Transverse colon (tissue), 4 donors: ENCODE results near the gene SH3RF3. TPM values are rescaled to one million over a fixed set of nuclear protein-coding genes. Genes with fewer than 3 reads are reported as not detected.

Experiments used
- DNase-seq: peaks from one replicate; pipeline ENCODE4 v3.0.0-alpha.2; 2019
- H3K27ac ChIP-seq, 4 donors: fragments of 200-600 bp; sonication (generic); 2 replicates each; pipeline ENCODE4 v1.5.1; 2016 to 2018; ENCODE audit warnings: inconsistent platforms in 4 of 4
- H3K27me3 ChIP-seq: fragments of 200-600 bp; sonication (generic); 2 replicates; pipeline ENCODE4 v1.5.1; 2017; ENCODE audit warnings: inconsistent platforms
- H3K36me3 ChIP-seq, 4 donors: fragments of 200-600 bp; sonication (generic); 2 replicates each; pipeline ENCODE4 v1.5.1; 2017 to 2019; ENCODE audit warnings: inconsistent platforms in 4 of 4
- H3K4me1 ChIP-seq, 4 donors: fragments of 200-600 bp; sonication (generic); 2 replicates each; pipeline ENCODE4 v1.5.1; 2017 to 2020; ENCODE audit warnings: inconsistent platforms in 4 of 4
- H3K4me3 ChIP-seq, 4 donors: fragments of 200-600 bp; sonication (generic); 1 replicate in 1 of 4; 2 replicates in 3 of 4; pipeline versions ENCODE4 v1.5.1 to v1.6.1; 2017 to 2019; ENCODE audit warnings: inconsistent platforms in 4 of 4
- H3K9me3 ChIP-seq, 2 donors: fragments of 200-600 bp; sonication (generic); 2 replicates each; pipeline ENCODE4 v1.5.1; 2017 to 2019; ENCODE audit warnings: inconsistent platforms in 2 of 2
- CTCF ChIP-seq, 5 experiments: fragments of 200-600 bp in 3 of 5; fragments of 450-650 bp in 2 of 5; sonication (generic) in 3 of 5; IDR thresholded peaks; 1 replicate in 2 of 5; 2 replicates in 3 of 5; pipeline ENCODE4 v1.5.1; 2016 to 2017; ENCODE audit warnings: antibody characterized with exemption in 5 of 5, inconsistent platforms in 3 of 5, mild to moderate bottlenecking in 2 of 5, moderate library complexity in 1 of 5
- EP300 ChIP-seq: sonication (generic); formaldehyde crosslinking; IDR thresholded peaks from one replicate; pipeline ENCODE4 v1.6.1; 2017; ENCODE audit warnings: antibody characterized with exemption, low read depth
- POLR2A ChIP-seq: fragments of 450-650 bp; IDR thresholded peaks from one replicate; pipeline ENCODE4 v1.6.1; 2016; ENCODE audit warnings: antibody characterized with exemption, mild to moderate bottlenecking, moderate library complexity
- POLR2AphosphoS5 ChIP-seq, 3 donors: sonication (generic); formaldehyde crosslinking; IDR thresholded peaks; one replicate each; pipeline ENCODE4 v1.6.1; 2016; ENCODE audit warnings: antibody characterized with exemption in 3 of 3
- WGBS, 2 donors: methylation state at CpG; one replicate each; pipeline ENCODE4 v1.1.5; 2018; ENCODE audit warnings: low coverage in 1 of 2; 5-methylcytosine and 5-hydroxymethylcytosine counted together
- in situ Hi-C, 4 donors: fragments of 200-750 bp; cut with MboI; loops; one replicate each; pipeline versions ENCODE4 v1.15.0 to v1.15.1; 2017; ENCODE audit warnings: low sequenced_read_pairs in 3 of 4, low pct_ligation_motif_present in 1 of 4, low pct_unique_long_range_greater_than_20kb in 1 of 4
- intact Hi-C: fragments of 100-400 bp; cut with DNase I; formaldehyde crosslinking; loops from one replicate; pipeline ENCODE4 v1.15.1; 2023; ENCODE audit warnings: low total_unique reads
- total RNA-seq, 4 donors: library from RNA; depleted of rRNA; stranded (reverse); fragments of >200 nt; gene quantifications; one replicate each; pipeline ENCODE4 v1.1.0, GENCODE V29; 2016

SH3RF3 gene
- total RNA-seq, 4 donors from 2014 or later: 1.9 to 8.8 (median 2.9) TPM

DNA sequence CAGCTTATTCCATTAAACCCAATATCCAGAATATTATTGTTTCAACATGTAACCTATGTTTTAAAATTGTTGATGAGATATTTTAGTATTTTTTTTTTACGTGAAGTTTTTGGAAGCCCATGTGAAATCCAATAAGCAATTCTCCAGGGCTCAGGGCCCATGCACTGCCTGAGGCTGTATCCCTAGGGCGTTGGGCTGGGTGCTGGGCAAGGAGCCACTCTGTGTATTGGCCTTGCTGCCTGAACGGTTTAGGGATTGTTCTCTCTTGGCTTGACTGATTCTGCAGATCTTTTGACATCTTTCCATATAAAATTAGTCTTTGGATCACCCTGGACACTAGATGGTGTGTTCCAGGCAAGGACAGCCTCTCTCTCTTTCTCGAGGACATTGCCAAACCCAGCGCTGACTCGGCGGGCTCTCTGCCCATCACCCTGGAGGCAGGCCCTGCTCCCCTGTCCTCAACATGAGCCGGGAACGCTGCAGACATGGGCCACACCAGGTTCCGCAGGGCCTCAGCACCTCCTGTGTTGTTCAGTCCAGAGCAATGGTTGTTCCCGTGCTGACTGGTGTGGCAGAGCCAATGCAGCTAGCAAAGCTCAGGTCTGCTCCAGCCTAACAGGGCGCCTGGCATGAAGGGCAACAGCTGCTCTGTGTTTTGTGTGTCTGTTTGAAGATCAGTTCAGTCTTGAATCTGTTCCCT, 321.7 kb downstream of the SH3RF3 start:
- DNase-seq: no peak
- no peaks in the 10 kb centered on the region for H3K9me3 ChIP-seq

DNA sequence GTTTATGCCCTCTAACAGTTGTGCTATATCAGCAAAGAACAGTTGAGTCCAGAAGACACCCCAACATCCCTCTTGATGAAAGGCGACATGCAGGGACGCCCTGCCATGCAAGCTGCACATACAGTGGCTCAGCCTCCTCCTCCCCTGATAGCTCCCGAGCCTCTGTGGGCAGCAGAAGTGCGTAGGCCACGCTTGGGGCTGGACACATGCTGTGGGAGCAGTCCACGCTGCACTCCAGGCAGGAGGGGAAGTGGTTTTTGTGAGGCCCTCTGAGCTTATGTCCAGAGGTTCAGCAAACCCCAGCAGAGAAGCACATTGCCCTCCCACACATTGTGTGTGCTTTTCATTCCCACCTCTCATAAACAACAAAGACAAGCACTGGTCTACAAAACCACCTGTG, 322.7 kb downstream of the SH3RF3 start:
- TF ChIP-seq POLR2AphosphoS5 (IDR thresholded peaks at IDR 0.05) (no peak), CTCF (IDR thresholded peaks at IDR 0.05) (no peak), EP300 (no peak), POLR2A (no peak)
- H3K27ac ChIP-seq: no peak overlapping the region
- peaks cover 0 to 6% (median under 1%) of the 10 kb centered on the region in 4 donors for H3K4me1 ChIP-seq
- no peaks in the 10 kb centered on the region for H3K27me3 ChIP-seq
- in situ Hi-C loops: no loop called here
- 91% methylated on average over 6 of the region's 6 CpGs; no CpG with 5 or more reads in 1 of the 2 donors for WGBS, 2 donors
- H3K9me3 ChIP-seq: no peaks in the 10 kb centered on the region
- no peak for DNase-seq
- H3K4me3 ChIP-seq: no peak overlapping the region
- intact Hi-C loops: no loop called here
- no peaks in the 10 kb centered on the region for H3K36me3 ChIP-seq

More for the DNA sequence above, 321.7 kb downstream of the SH3RF3 start:
- WGBS, 2 donors: 57 to 74% methylated on average over 3 to 12 of the region's 12 CpGs
- H3K36me3 ChIP-seq: no peaks in the 10 kb centered on the region
- no peaks in the 10 kb centered on the region for H3K27me3 ChIP-seq
- in situ Hi-C loops (no loop called here), intact Hi-C loops (no loop called here)
- H3K4me3 ChIP-seq: no peak overlapping the region
- H3K4me1 ChIP-seq: peaks cover 0 to 11% (median 2%) of the 10 kb centered on the region in 4 donors
- TF ChIP-seq POLR2AphosphoS5 (IDR thresholded peaks at IDR 0.05): no peak
- H3K27ac ChIP-seq: no peak overlapping the region

DNA sequence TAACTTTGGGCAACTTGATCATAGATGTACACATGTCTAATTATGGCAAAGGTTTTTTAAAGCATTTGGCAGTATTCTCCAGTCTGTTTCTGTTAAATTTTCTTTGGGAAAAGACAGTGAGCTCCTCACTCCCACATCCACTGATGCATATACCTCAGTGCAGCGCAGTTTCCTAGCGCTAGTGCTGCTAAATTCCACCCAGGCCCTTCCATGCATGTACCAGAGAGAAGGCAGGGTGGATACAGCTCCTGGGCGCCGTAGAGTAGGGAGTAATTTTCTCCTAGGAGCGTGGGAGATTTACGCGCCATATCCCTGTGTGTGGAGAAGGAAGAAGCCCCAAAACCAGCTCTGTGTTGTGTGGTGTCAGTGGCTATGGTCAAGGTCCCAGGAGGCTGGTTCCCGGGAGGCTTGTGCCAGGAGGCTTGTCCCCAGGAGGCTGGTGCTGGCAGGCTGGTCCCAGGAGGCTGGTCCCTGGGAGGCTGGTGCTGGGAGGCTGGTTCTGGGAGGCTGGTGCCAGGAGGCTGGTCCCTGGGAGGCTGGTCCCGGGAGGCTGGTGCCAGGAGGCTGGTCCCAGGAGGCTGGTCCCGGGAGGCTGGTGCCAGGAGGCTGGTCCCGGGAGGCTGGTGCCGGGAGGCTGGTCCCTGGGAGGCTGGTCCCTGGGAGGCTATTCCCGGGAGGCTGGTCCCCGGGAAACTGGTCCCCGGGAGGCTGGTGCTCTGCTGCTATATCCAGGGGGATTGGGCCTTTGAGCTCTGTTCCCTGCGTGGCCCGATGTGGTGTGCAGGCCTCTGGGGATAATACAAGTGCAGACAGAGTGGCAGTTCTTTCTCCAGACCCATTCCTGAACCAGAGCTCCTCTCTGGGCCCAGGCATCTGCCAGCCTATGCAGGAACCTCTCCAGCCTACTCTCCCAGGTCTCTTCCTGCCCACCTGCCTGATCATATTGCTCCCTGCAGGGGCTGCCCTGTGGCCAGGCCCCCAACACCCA, 323.6 kb downstream of the SH3RF3 start:
- no peaks in the 10 kb centered on the region for H3K36me3 ChIP-seq
- TF ChIP-seq EP300 (no peak), POLR2A (no peak), CTCF (IDR thresholded peaks at IDR 0.05) (no peak), POLR2AphosphoS5 (IDR thresholded peaks at IDR 0.05) (no peak)
- no peak for DNase-seq
- H3K27me3 ChIP-seq: no peaks in the 10 kb centered on the region
- in situ Hi-C loops (no loop called here), intact Hi-C loops (no loop called here)
- H3K4me3 ChIP-seq: no peak overlapping the region
- 95 to 97% methylated on average over 5 to 17 of the region's 17 CpGs for WGBS, 2 donors
- no peaks in the 10 kb centered on the region for H3K9me3 ChIP-seq
- no peak overlapping the region for H3K27ac ChIP-seq
- peaks cover 0 to 2% (median 0%) of the 10 kb centered on the region in 4 donors for H3K4me1 ChIP-seq

- peak; percentile 0 for DNase-seq
- H3K9me3 ChIP-seq: no peaks in the 10 kb centered on the region
- in situ Hi-C loops: no loop called here
- no peak overlapping the region for H3K27ac ChIP-seq
- whole genome bisulfite sequencing, 2 donors: 86 to 89% methylated on average over 5 to 15 of the region's 15 CpGs
- TF ChIP-seq EP300 (no peak), POLR2AphosphoS5 (IDR thresholded peaks at IDR 0.05) (no peak), POLR2A (no peak), CTCF (IDR thresholded peaks at IDR 0.05) (no peak)
- H3K36me3 ChIP-seq: no peaks in the 10 kb centered on the region
- no peaks in the 10 kb centered on the region for H3K27me3 ChIP-seq
- H3K4me3 ChIP-seq: no peak overlapping the region
- H3K4me1 ChIP-seq: no peaks in the 10 kb centered on the region
- intact Hi-C loops: no loop called here
Measured at GRCh38 chr2:109453371-109453995, 324.5 kb downstream of the SH3RF3 start.
